SK-N-SH (cell line): ENCODE data around the gene PLCG2. TPM values are rescaled to one million over a fixed set of nuclear protein-coding genes. Genes with fewer than 3 reads are reported as not detected.

Experiments
- CTCF ChIA-PET: fragments of 300-600, 350-600 bp; formaldehyde crosslinking; extraction: SDS; loops from one replicate; lab custom pipeline; 2021; lab: Yijun Ruan, JAX
- POLR2A ChIA-PET: fragments of 350-600 bp; sonication (Branson Sonifier 250); formaldehyde crosslinking; extraction: SDS; loops from one replicate; lab custom pipeline; 2020; ENCODE audit warnings: antibody characterized with exemption, inconsistent platforms; lab: Yijun Ruan, JAX
- DNase-seq: peaks from one replicate; pipeline ENCODE4 v3.0.0; 2012
- H2AFZ ChIP-seq: fragments of 200-600 bp; sonication (generic); 2 replicates; pipeline ENCODE4 v1.8.1; 2016; ENCODE audit warnings: antibody characterized with exemption, mild to moderate bottlenecking, low read depth
- H3F3A ChIP-seq: fragments of 200-600 bp; sonication (generic); replicated peaks from 2 replicates; pipeline ENCODE3; 2016; ENCODE audit warnings: antibody characterized with exemption, mild to moderate bottlenecking; ENCODE audit not compliant: insufficient read depth
- H3K27ac ChIP-seq, 2 experiments: fragments of 200-500 bp in 1 of 2; fragments of 200-600 bp in 1 of 2; sonication (Bioruptor generic) in 1 of 2; sonication (generic), shearing (Covaris generic) in 1 of 2; 2 replicates each; pipeline versions ENCODE4 v1.5.1 to v1.6.1; 2014 to 2016; ENCODE audit warnings: low read depth in 2 of 2, inconsistent platforms in 1 of 2, low read length in 1 of 2, mild to moderate bottlenecking in 1 of 2, mixed read lengths in 1 of 2
- H3K27me3 ChIP-seq: fragments of 200-600 bp; sonication (generic), shearing (Covaris generic); 2 replicates; pipeline ENCODE4 v1.6.1; 2016; ENCODE audit warnings: mixed run types; ENCODE audit not compliant: insufficient read depth
- H3K36me3 ChIP-seq, 2 experiments: fragments of 200-500 bp in 1 of 2; fragments of 200-600 bp in 1 of 2; sonication (Bioruptor generic) in 1 of 2; sonication (generic) in 1 of 2; replicated peaks in 1 of 2; 2 replicates each; pipeline versions ENCODE3 to v1.5.1; 2014 to 2016; ENCODE audit warnings: low read length in 1 of 2, mild to moderate bottlenecking in 1 of 2; ENCODE audit not compliant: insufficient read depth in 2 of 2, control insufficient read depth in 1 of 2
- H3K4me1 ChIP-seq, 2 experiments: fragments of 200-500 bp in 1 of 2; fragments of 200-600 bp in 1 of 2; sonication (Bioruptor generic) in 1 of 2; sonication (generic), shearing (Covaris generic) in 1 of 2; 2 replicates each; pipeline versions ENCODE4 v1.5.1 to v1.6.1; 2014 to 2016; ENCODE audit warnings: low read depth in 1 of 2, low read length in 1 of 2, mixed run types in 1 of 2; ENCODE audit not compliant: insufficient read depth in 2 of 2, control insufficient read depth in 1 of 2
- H3K4me2 ChIP-seq: fragments of 200-600 bp; sonication (generic), shearing (Covaris generic); 2 replicates; pipeline ENCODE4 v1.6.1; 2017; ENCODE audit warnings: mixed run types
- H3K4me3 ChIP-seq, 2 experiments: fragments of 200-500 bp in 1 of 2; fragments of 200-600 bp in 1 of 2; sonication (Bioruptor generic) in 1 of 2; sonication (generic), shearing (Covaris generic) in 1 of 2; 2 replicates each; pipeline versions ENCODE4 v1.5.1 to v1.8.1; 2014 to 2016; ENCODE audit warnings: low read depth in 2 of 2, inconsistent platforms in 1 of 2, low read length in 1 of 2, mild to moderate bottlenecking in 1 of 2, mixed read lengths in 1 of 2, moderate library complexity in 1 of 2
- H3K79me2 ChIP-seq: fragments of 200-600 bp; sonication (generic); 2 replicates; pipeline ENCODE4 v1.8.1; 2017; ENCODE audit warnings: mild to moderate bottlenecking; ENCODE audit not compliant: insufficient read depth
- H3K9ac ChIP-seq: fragments of 200-600 bp; sonication (generic); 2 replicates; pipeline ENCODE4 v1.6.1; 2017; ENCODE audit warnings: mixed run types
- H3K9me2 ChIP-seq: fragments of 200-600 bp; sonication (generic); 2 replicates; pipeline ENCODE4 v1.6.1; 2017; ENCODE audit warnings: mixed run types
- H3K9me3 ChIP-seq: fragments of 200-600 bp; sonication (generic); 2 replicates; pipeline ENCODE4 v1.6.1; 2017; ENCODE audit warnings: mixed run types, mild to moderate bottlenecking, moderate library complexity
- H4K20me1 ChIP-seq: fragments of 200-600 bp; sonication (generic); 2 replicates; pipeline ENCODE4 v1.6.1; 2017; ENCODE audit warnings: mild to moderate bottlenecking, mixed run types; ENCODE audit not compliant: insufficient read depth
- CHD2 ChIP-seq: fragments of 150-350 bp; IDR thresholded peaks from 2 replicates; pipeline ENCODE4 v1.6.1; 2018; ENCODE audit warnings: low read length; ENCODE audit not compliant: partially characterized antibody
- CTCF ChIP-seq: fragments of 200-600 bp; sonication (generic); IDR thresholded peaks from 2 replicates; pipeline ENCODE4 v1.6.1; 2017; ENCODE audit warnings: antibody characterized with exemption, mild to moderate bottlenecking, moderate library complexity
- ELF1 ChIP-seq: IDR thresholded peaks from 2 replicates; pipeline ENCODE4 v1.4.0; 2012
- EZH2phosphoT487 ChIP-seq: fragments of 200-600 bp; sonication (generic); IDR thresholded peaks from 2 replicates; pipeline ENCODE4 v1.6.1; 2017; ENCODE audit warnings: low read depth, mixed run types, mild to moderate bottlenecking, antibody characterized with exemption, moderate library complexity, borderline replicate concordance
- FOSL2 ChIP-seq: IDR thresholded peaks from 2 replicates; pipeline ENCODE4 v1.4.0; 2012; ENCODE audit warnings: low read depth, mild to moderate bottlenecking, moderate library complexity, borderline replicate concordance
- FOXM1 ChIP-seq: IDR thresholded peaks from 2 replicates; pipeline ENCODE4 v1.4.0; 2012; ENCODE audit warnings: low read depth, mild to moderate bottlenecking
- GABPA ChIP-seq: IDR thresholded peaks from 2 replicates; pipeline ENCODE4 v1.4.0; 2012; ENCODE audit warnings: low read depth, mild to moderate bottlenecking
- JUND ChIP-seq: IDR thresholded peaks from 2 replicates; pipeline ENCODE4 v1.4.0; 2012
- MAX ChIP-seq: IDR thresholded peaks from 2 replicates; pipeline ENCODE4 v1.4.0; 2012; ENCODE audit warnings: low read depth
- MEF2A ChIP-seq: IDR thresholded peaks from 2 replicates; pipeline ENCODE4 v1.4.0; 2012; ENCODE audit warnings: low read depth, borderline replicate concordance
- MXI1 ChIP-seq: IDR thresholded peaks from 2 replicates; pipeline ENCODE4 v1.6.1; 2012; ENCODE audit warnings: mild to moderate bottlenecking, low read depth, low read length, improper control_type of control experiment
- NRF1 ChIP-seq: IDR thresholded peaks from 2 replicates; pipeline ENCODE4 v1.6.1; 2012; ENCODE audit warnings: low read depth, mild to moderate bottlenecking, low read length
- PBX3 ChIP-seq: IDR thresholded peaks from 2 replicates; pipeline ENCODE4; 2012
- SIN3A ChIP-seq: IDR thresholded peaks from 2 replicates; pipeline ENCODE4 v1.6.1; 2012; ENCODE audit warnings: low read depth, mild to moderate bottlenecking, low read length, moderate library complexity, borderline replicate concordance
- SMC3 ChIP-seq: IDR thresholded peaks from 2 replicates; pipeline ENCODE4 v1.6.1; 2012; ENCODE audit warnings: low read depth, low read length, improper control_type of control experiment
- TAF1 ChIP-seq: IDR thresholded peaks from 2 replicates; pipeline ENCODE4 v1.6.1; 2012; ENCODE audit warnings: low read depth, mild to moderate bottlenecking, low read length, moderate library complexity, borderline replicate concordance
- TCF12 ChIP-seq: IDR thresholded peaks from 2 replicates; pipeline ENCODE4 v1.4.0; 2012
- USF1 ChIP-seq: IDR thresholded peaks from 2 replicates; pipeline ENCODE4 v1.4.0; 2012; ENCODE audit warnings: low read depth, borderline replicate concordance
- USF2 ChIP-seq: fragments of 150-350 bp; IDR thresholded peaks from 2 replicates; pipeline ENCODE4 v1.6.1; 2017; ENCODE audit warnings: antibody characterized with exemption, low read length, low read depth, borderline replicate concordance
- WGBS: methylation state at CpG from one replicate; pipeline ENCODE4 v1.1.6; 2017; ENCODE audit warnings: low lambda C conversion rate; 5-methylcytosine and 5-hydroxymethylcytosine counted together
- polyA plus RNA-seq, 3 experiments: library from polyadenylated mRNA; depleted of rRNA; stranded (reverse); fragments of >200 nt; gene quantifications; 2 replicates each; pipeline ENCODE4 v1.2.3, GENCODE V29; 2012

Gene PLCG2
- polyA plus RNA-seq, 1 of the 3 experiments (the other 2 are of a cell fraction) = 0.23 TPM

GRCh38 chr16:81786868-81787267 is 7.8 kb downstream of the PLCG2 start:
- ChIA-PET CTCF (no interaction called here), POLR2A (no interaction called here)
- 71% methylated on average over 2 of the region's 2 CpGs for WGBS
- Histone ChIP-seq H3K9ac (no peak overlapping the region), H3K4me2 (no peak overlapping the region), H2AFZ (no peak overlapping the region), H3K79me2 (no peaks in the 10 kb centered on the region), H3K4me1 (no peaks in the 10 kb centered on the region; a peak in 1 of 4 replicates), H3K27ac (no peak overlapping the region), H3K9me3 (no peaks in the 10 kb centered on the region), H3K9me2 (no peaks in the 10 kb centered on the region), H3K27me3 (peaks cover 13% of the 10 kb centered on the region; the same call in 1 of the 2 replicates), H4K20me1 (no peaks in the 10 kb centered on the region), H3K36me3 (no peaks in the 10 kb centered on the region), H3F3A (no peaks in the 10 kb centered on the region), H3K4me3 (no peak overlapping the region)
- TF ChIP-seq TAF1 = no peak
- TF ChIP-seq PBX3 = no peak
- DNase-seq = no peak

- no peaks in the 10 kb centered on the region; a peak in 1 of 4 replicates for H3K4me1 ChIP-seq
- TF ChIP-seq MAX (no peak), USF1 (no peak), MEF2A (no peak), FOXM1 (no peak), SIN3A (no peak), CTCF (no peak), MXI1 (no peak), PBX3 (no peak), SMC3 (no peak), FOSL2 (no peak), EZH2phosphoT487 (no peak), TCF12 (no peak), CHD2 (no peak), NRF1 (no peak), TAF1 (no peak), JUND (no peak), ELF1 (no peak), GABPA (no peak), USF2 (no peak)
- TF ChIP-seq, all 33 proteins: peak for 0
- Histone ChIP-seq H3K9me2 (no peaks in the 10 kb centered on the region), H3K4me3 (no peak overlapping the region), H3K79me2 (no peaks in the 10 kb centered on the region), H3K27me3 (peaks cover 8% of the 10 kb centered on the region; the same call in 1 of the 2 replicates), H3K9me3 (no peaks in the 10 kb centered on the region), H3F3A (no peaks in the 10 kb centered on the region), H3K9ac (no peak overlapping the region), H2AFZ (no peak overlapping the region), H3K27ac (no peak overlapping the region), H3K4me2 (no peak overlapping the region), H3K36me3 (no peaks in the 10 kb centered on the region), H4K20me1 (no peaks in the 10 kb centered on the region)
- POLR2A ChIA-PET = no interaction called here
- no peak for DNase-seq
- 55% methylated on average over 6 of the region's 6 CpGs for WGBS
- CTCF ChIA-PET = no interaction called here
Observed at GRCh38 chr16:81787659-81788058, 8.6 kb downstream of the PLCG2 start.
